Loucy (cell line): Measurements from ENCODE around the gene KLK4.

ENCODE experiments used
- CTCF ChIP-seq: fragments of 200-600 bp; sonication (generic); conservative IDR thresholded peaks from 2 replicates; pipeline ENCODE4 v1.5.1; 2014; ENCODE audit warnings: mild to moderate bottlenecking, antibody characterized with exemption, low read length
- EZH2phosphoT487 ChIP-seq: fragments of 200-600 bp; IDR thresholded peaks from 2 replicates; pipeline ENCODE4 v1.6.1; 2018; ENCODE audit warnings: antibody characterized with exemption, mild to moderate bottlenecking, moderate library complexity, borderline replicate concordance

- TF ChIP-seq CTCF (no peak), EZH2phosphoT487 (no peak)
Measured at GRCh38 chr19:50858886-50859285, 52.3 kb downstream of the KLK4 start.
